HepG2 (cell line): ENCODE measurements around the gene CLRN3. TPM values are rescaled to one million over a fixed set of nuclear protein-coding genes. Genes with fewer than 3 reads are reported as not detected.

Experiments used
- ATAC-seq: fragments of 200-7000 bp; cut with Tn5 transposase; 3 replicates; pipeline ENCODE4 v1.9.1; 2020; ENCODE audit warnings: mild to moderate bottlenecking, moderate library complexity
- BruUV-seq: library from RNA; stranded (reverse); fragments of 400-500 nt; replicated peaks from 2 replicates; lab custom pipeline; 2021; lab: Mats Ljungman, UMichigan
- CTCF ChIA-PET: fragments of 300-600 bp; formaldehyde crosslinking; extraction: SDS; loops from one replicate; lab custom pipeline; 2021; ENCODE audit warnings: low total read pairs, inconsistent platforms, low intra/inter-chr PET ratio; lab: Yijun Ruan, JAX
- POLR2A ChIA-PET: fragments of 350-600 bp; sonication (Branson Sonifier 250); formaldehyde crosslinking; loops from one replicate; lab custom pipeline; 2020; ENCODE audit warnings: antibody characterized with exemption, inconsistent platforms; lab: Yijun Ruan, JAX
- DNase-seq: peaks from one replicate; pipeline ENCODE4 v3.0.0-alpha.2; 2015; ENCODE audit warnings: low spot score
- FAIRE-seq: peaks from 3 replicates; lab custom pipeline; 2011; peaks lifted over from hg19 to GRCh38; lab: Jason Lieb, UNC
- H2AFZ ChIP-seq: one replicate; pipeline ENCODE4 v1.6.1; 2011; ENCODE audit warnings: low read length, inconsistent platforms
- H3K27ac ChIP-seq: fragments of 300-600 bp; 3 replicates; pipeline ENCODE4 v1.8.0; 2011; ENCODE audit warnings: mixed run types, mild to moderate bottlenecking, mixed read lengths, low read length, inconsistent platforms; ENCODE audit not compliant: insufficient read depth; ENCODE audit errors: extremely low read length
- H3K27me3 ChIP-seq, 2 experiments: fragments of 200-600 bp in 1 of 2; 2 replicates in 1 of 2; 3 replicates in 1 of 2; pipeline versions ENCODE4 v1.6.0 to v1.8.0; 2011; ENCODE audit warnings: low read length in 2 of 2, mild to moderate bottlenecking in 2 of 2, moderate library complexity in 2 of 2, inconsistent platforms in 1 of 2; ENCODE audit not compliant: insufficient read depth in 2 of 2, control insufficient read depth in 1 of 2
- H3K36me3 ChIP-seq, 2 experiments: fragments of 200-600 bp in 1 of 2; replicated peaks in 1 of 2; 2 replicates in 1 of 2; 3 replicates in 1 of 2; pipeline versions ENCODE4 v1.5.1 to v1.8.0; 2011; ENCODE audit warnings: low read length in 2 of 2, inconsistent platforms in 1 of 2; ENCODE audit not compliant: insufficient read depth in 2 of 2, control insufficient read depth in 1 of 2
- H3K4me1 ChIP-seq: 2 replicates; pipeline ENCODE4 v1.5.1; 2012; ENCODE audit warnings: low read length, inconsistent platforms; ENCODE audit not compliant: insufficient read depth
- H3K4me2 ChIP-seq: 2 replicates; pipeline ENCODE4 v1.6.0; 2011; ENCODE audit warnings: low read depth, low read length, inconsistent platforms
- H3K4me3 ChIP-seq, 3 experiments: fragments of 200-600 bp in 1 of 3; sonication (generic), shearing (Covaris generic) in 1 of 3; replicated peaks in 1 of 3; 2 replicates each; pipeline ENCODE4 v1.5.1; 2011 to 2016; ENCODE audit warnings: low read length in 3 of 3, inconsistent platforms in 2 of 3, low read depth in 2 of 3, mild to moderate bottlenecking in 2 of 3, control low read depth in 1 of 3, mixed read lengths in 1 of 3; ENCODE audit not compliant: insufficient read depth in 1 of 3
- H3K79me2 ChIP-seq: one replicate; pipeline ENCODE4 v1.6.1; 2011; ENCODE audit warnings: low read length, inconsistent platforms; ENCODE audit not compliant: insufficient read depth
- H3K9ac ChIP-seq: 2 replicates; pipeline ENCODE4 v1.6.0; 2011; ENCODE audit warnings: mild to moderate bottlenecking, low read depth, low read length, inconsistent platforms; ENCODE audit not compliant: insufficient read depth
- H3K9me3 ChIP-seq: 2 replicates; pipeline ENCODE4 v1.5.1; 2012; ENCODE audit warnings: mild to moderate bottlenecking, low read length
- H4K20me1 ChIP-seq: 2 replicates; pipeline ENCODE4 v1.6.0; 2011; ENCODE audit warnings: inconsistent platforms, mild to moderate bottlenecking, low read length, moderate library complexity; ENCODE audit not compliant: insufficient read depth
- ASH2L ChIP-seq: fragments of 300-600, 200-600 bp; sonication (generic); IDR thresholded peaks from 2 replicates; pipeline ENCODE4 v1.7.0; 2017; ENCODE audit warnings: low read depth, mild to moderate bottlenecking, moderate library complexity, mixed read lengths, low read length; ENCODE audit not compliant: insufficient read length
- HIC2 ChIP-seq: sonication (generic); formaldehyde crosslinking; IDR thresholded peaks from 2 replicates; pipeline ENCODE4 v1.9.0; 2022; ENCODE audit warnings: low read depth, missing genetic modification reagents
- HMGXB4 ChIP-seq, 2 experiments: sonication (generic) in 1 of 2; formaldehyde crosslinking in 1 of 2; IDR thresholded peaks; 2 replicates each; pipeline versions ENCODE4 v1.4.0 to v1.6.1; 2018 to 2020; ENCODE audit warnings: missing genetic modification reagents in 2 of 2, borderline replicate concordance in 1 of 2, low read depth in 1 of 2, mild to moderate bottlenecking in 1 of 2, missing biosample characterization in 1 of 2
- MAFF ChIP-seq: IDR thresholded peaks from 2 replicates; pipeline ENCODE4 v1.6.1; 2011; ENCODE audit warnings: low read depth, low read length, improper control_type of control experiment
- MAFK ChIP-seq, 2 experiments: IDR thresholded peaks in 1 of 2; conservative IDR thresholded peaks in 1 of 2; 2 replicates each; pipeline ENCODE4 v1.6.1; 2011; ENCODE audit warnings: improper control_type of control experiment in 2 of 2, low read length in 2 of 2
- MEF2D ChIP-seq: sonication (generic); formaldehyde crosslinking; IDR thresholded peaks from 2 replicates; pipeline ENCODE4 v1.5.1; 2020; ENCODE audit warnings: mild to moderate bottlenecking, missing genetic modification reagents
- MXD3 ChIP-seq: IDR thresholded peaks from 2 replicates; pipeline ENCODE4 v1.6.1; 2016; ENCODE audit warnings: mild to moderate bottlenecking, missing biosample characterization, missing genetic modification reagents
- RBAK ChIP-seq: sonication (generic); formaldehyde crosslinking; IDR thresholded peaks from 2 replicates; pipeline ENCODE4 v1.5.1; 2020; ENCODE audit warnings: mild to moderate bottlenecking, missing genetic modification reagents
- SP4 ChIP-seq: sonication (generic); formaldehyde crosslinking; IDR thresholded peaks from 2 replicates; pipeline ENCODE4 v1.8.1; 2023; ENCODE audit warnings: mild to moderate bottlenecking, missing genetic modification reagents
- ZBTB25 ChIP-seq: IDR thresholded peaks from 2 replicates; pipeline ENCODE4 v1.6.1; 2018; ENCODE audit warnings: missing genetic modification reagents
- ZBTB38 ChIP-seq: sonication (generic); formaldehyde crosslinking; IDR thresholded peaks from 2 replicates; pipeline ENCODE4 v1.5.1; 2020; ENCODE audit warnings: mild to moderate bottlenecking, missing genetic modification reagents
- ZNF10 ChIP-seq: sonication (generic); formaldehyde crosslinking; IDR thresholded peaks from 2 replicates; pipeline ENCODE4 v1.4.0; 2020; ENCODE audit warnings: mild to moderate bottlenecking, low read depth, missing genetic modification reagents, borderline replicate concordance
- ZNF234 ChIP-seq: sonication (generic); formaldehyde crosslinking; conservative IDR thresholded peaks from 2 replicates; pipeline ENCODE4 v1.5.1; 2020; ENCODE audit warnings: mild to moderate bottlenecking, missing genetic modification reagents
- ZSCAN31 ChIP-seq: sonication (generic); formaldehyde crosslinking; IDR thresholded peaks from 2 replicates; pipeline ENCODE4 v1.5.0; 2020; ENCODE audit warnings: low read depth, mild to moderate bottlenecking, missing genetic modification reagents
- WGBS: methylation state at CpG from one replicate; pipeline ENCODE4 v1.1.6; 2017; ENCODE audit warnings: low lambda C conversion rate; 5-methylcytosine and 5-hydroxymethylcytosine counted together
- in situ Hi-C: cut with HindIII; loops from 2 replicates; pipeline ENCODE4 v1.10.0; 2017; ENCODE audit warnings: low pct_unique_long_range_greater_than_20kb; ENCODE audit not compliant: extremely low pct_ligation_motif_present
- intact Hi-C: fragments of 100-400 bp; cut with micrococcal nuclease; formaldehyde crosslinking; loops from one replicate; pipeline ENCODE4 v1.10.0; 2022; ENCODE audit not compliant: unreplicated experiment
- polyA plus RNA-seq, 8 experiments: library from polyadenylated mRNA; depleted of rRNA in 3 of 8; stranded (reverse) in 7 of 8; unstranded in 1 of 8; fragments of >200 nt; fragmentation: Illumina TruSeq in 4 of 8; extraction: Trizol in 4 of 8; gene quantifications; 2 replicates each; pipeline versions ENCODE4 v1.2.1 to v1.2.3, GENCODE V29; 2011 to 2016; ENCODE audit warnings: low read depth in 4 of 8, missing spikeins in 1 of 8, mixed read lengths in 1 of 8; ENCODE audit not compliant: insufficient read depth in 1 of 8
- total RNA-seq, 5 experiments: library from RNA; depleted of rRNA; stranded (reverse); fragments of >200 nt; fragmentation: Illumina TruSeq; extraction: Trizol; gene quantifications; 2 replicates each; pipeline ENCODE4 v1.2.3, GENCODE V29; 2016; ENCODE audit warnings: low read depth in 1 of 5

The CLRN3 gene
- total and polyA plus RNA-seq, 2 of the 13 experiments (the other 11 are each of a cell fraction or from before 2014, with no cell fraction given) = not detected

GRCh38 chr10:127896590-127896989 is 3.8 kb upstream of the CLRN3 start:
- TF ChIP-seq MAFF (peak; percentile 55; the same call in 1 of the 2 replicates), MEF2D (no peak), MAFK (conservative IDR thresholded peaks at IDR 0.05 in 1 of 2, IDR thresholded peaks at IDR 0.05 in 1 of 2; ENCODE audit: low read length in 2 of 2) (peak in 1 of 2 experiments; percentile 66; a peak in 2 of 4 replicates)
- TF ChIP-seq, all 625 proteins: peak for 2
- Histone ChIP-seq H3K27me3 (no peaks in the 10 kb centered on the region), H2AFZ (no peak overlapping the region), H3K79me2 (no peaks in the 10 kb centered on the region), H3K4me1 (peaks cover 9% of the 10 kb centered on the region), H3K9ac (no peak overlapping the region), H3K4me3 (no peak overlapping the region), H3K4me2 (no peak overlapping the region), H3K27ac (no peak overlapping the region), H3K36me3 (no peaks in the 10 kb centered on the region), H3K9me3 (no peaks in the 10 kb centered on the region), H4K20me1 (no peaks in the 10 kb centered on the region)
- ATAC-seq (no peak), DNase-seq (no peak), FAIRE-seq (no peak)
- CTCF ChIA-PET = no interaction called here
- POLR2A ChIA-PET = no interaction called here
- BruUV-seq = no TSS peak
- intact Hi-C loops (no loop called here), in situ Hi-C loops (no loop called here)

GRCh38 chr10:127894146-127894545 is 1.4 kb upstream of the CLRN3 start:
- Histone ChIP-seq H3K27me3 (peaks cover 0 to 1% of the 10 kb centered on the region in 2 experiments; a peak in 1 of 5 replicates), H3K27ac (no peak overlapping the region), H3K4me1 (peaks cover 9% of the 10 kb centered on the region), H3K36me3 (no peaks in the 10 kb centered on the region), H3K4me2 (no peak overlapping the region), H3K9ac (no peak overlapping the region), H2AFZ (no peak overlapping the region), H3K9me3 (no peaks in the 10 kb centered on the region), H3K79me2 (no peaks in the 10 kb centered on the region), H4K20me1 (no peaks in the 10 kb centered on the region), H3K4me3 (no peak overlapping the region)
- POLR2A ChIA-PET = no interaction called here
- WGBS = 7% methylated on average over 1 of the region's 1 CpG
- CTCF ChIA-PET = no interaction called here
- in situ Hi-C loops (no loop called here), intact Hi-C loops (no loop called here)
- ATAC-seq (no peak), DNase-seq (no peak), FAIRE-seq (no peak)
- no TSS peak for BruUV-seq
- no peak for TF ChIP-seq HMGXB4 (CRISPR knock-in tag; IDR thresholded peaks at IDR 0.05; ENCODE audit: borderline replicate concordance in 1 of 2, low read depth in 1 of 2)
- TF ChIP-seq ZBTB38 (CRISPR knock-in tag) = no peak
- no peak for TF ChIP-seq ZNF10 (CRISPR knock-in tag)
- no peak for TF ChIP-seq MXD3 (CRISPR knock-in tag)
- no peak for TF ChIP-seq ASH2L
- no peak for TF ChIP-seq RBAK (CRISPR knock-in tag)
- TF ChIP-seq ZSCAN31 (CRISPR knock-in tag) = no peak
- TF ChIP-seq HIC2 (CRISPR knock-in tag) = no peak
- no peak for TF ChIP-seq ZNF234
- no peak for TF ChIP-seq ZBTB25 (CRISPR knock-in tag)
- TF ChIP-seq SP4 (CRISPR knock-in tag) = no peak
